Vagina (tissue), 2 donors: ENCODE data around the gene PTPN5.

ENCODE experiments used
- CTCF ChIP-seq, 3 experiments: fragments of 450-650 bp in 2 of 3; fragments of 200-600 bp in 1 of 3; sonication (generic) in 1 of 3; IDR thresholded peaks; one replicate each; pipeline ENCODE4 v1.5.1; 2017 to 2019; ENCODE audit warnings: antibody characterized with exemption in 3 of 3, mild to moderate bottlenecking in 2 of 3, moderate library complexity in 2 of 3
- POLR2A ChIP-seq, 2 donors: fragments of 450-650 bp; IDR thresholded peaks; one replicate each; pipeline ENCODE4 v1.6.1; 2017; ENCODE audit warnings: antibody characterized with exemption in 2 of 2, mild to moderate bottlenecking in 2 of 2, moderate library complexity in 2 of 2

- TF ChIP-seq CTCF (IDR thresholded peaks at IDR 0.05) (no peak), POLR2A (IDR thresholded peaks at IDR 0.05) (no peak)
These were observed 91.2 kb downstream of the PTPN5 start for GRCh38 chr11:18700375-18700774.
